GM23338 (cell line): ENCODE data around the gene MITF. TPM values are rescaled to one million over a fixed set of nuclear protein-coding genes. Genes with fewer than 3 reads are reported as not detected.

Source experiments
- ATAC-seq: fragments of 200-7000 bp; cut with Tn5 transposase; 3 replicates; pipeline ENCODE4 v1.9.1; 2020
- DNase-seq: peaks from one replicate; pipeline ENCODE4 v3.0.0-alpha.2; 2015; ENCODE audit warnings: low spot score
- H2AFZ ChIP-seq: fragments of 200-600 bp; sonication (generic); 2 replicates; pipeline ENCODE4 v1.8.0; 2016; ENCODE audit warnings: antibody characterized with exemption, mild to moderate bottlenecking, moderate library complexity
- H3F3A ChIP-seq: fragments of 200-600 bp; sonication (generic); replicated peaks from 2 replicates; pipeline ENCODE4 v1.8.0; 2017; ENCODE audit warnings: antibody characterized with exemption, mixed run types, low read depth
- H3K27ac ChIP-seq: fragments of 200-600 bp; sonication (generic); 2 replicates; pipeline ENCODE4 v1.6.1; 2016; ENCODE audit warnings: low read depth
- H3K27me3 ChIP-seq: fragments of 200-600 bp; sonication (generic); 2 replicates; pipeline ENCODE4 v1.8.0; 2016; ENCODE audit warnings: mild to moderate bottlenecking, mixed run types, moderate library complexity; ENCODE audit not compliant: insufficient read depth
- H3K36me3 ChIP-seq: fragments of 200-600 bp; sonication (generic); 2 replicates; pipeline ENCODE4 v1.8.0; 2016; ENCODE audit warnings: mild to moderate bottlenecking; ENCODE audit not compliant: insufficient read depth
- H3K4me1 ChIP-seq: fragments of 200-600 bp; sonication (generic); 2 replicates; pipeline ENCODE4 v1.8.0; 2016; ENCODE audit warnings: mild to moderate bottlenecking, moderate library complexity; ENCODE audit not compliant: insufficient read depth
- H3K4me2 ChIP-seq: fragments of 200-600 bp; sonication (generic); 2 replicates; pipeline ENCODE4 v1.7.1; 2017; ENCODE audit warnings: mixed run types
- H3K4me3 ChIP-seq: fragments of 200-600 bp; sonication (generic); 2 replicates; pipeline ENCODE4 v1.6.1; 2016; ENCODE audit warnings: mixed run types
- H3K79me2 ChIP-seq: fragments of 200-600 bp; sonication (generic); replicated peaks from 2 replicates; pipeline ENCODE4 v1.8.0; 2017; ENCODE audit warnings: mild to moderate bottlenecking; ENCODE audit not compliant: insufficient read depth
- H3K9me2 ChIP-seq: fragments of 200-600 bp; sonication (generic); 2 replicates; pipeline ENCODE4 v1.8.0; 2017; ENCODE audit not compliant: insufficient read depth
- H4K20me1 ChIP-seq: fragments of 200-600 bp; sonication (generic); replicated peaks from 2 replicates; pipeline ENCODE4 v1.8.0; 2017; ENCODE audit warnings: mild to moderate bottlenecking; ENCODE audit not compliant: insufficient read depth
- H3K27ac Mint-ChIP-seq: 2 replicates; pipeline ENCODE4 v1.8.0; 2020; ENCODE audit warnings: inconsistent platforms, mild to moderate bottlenecking, moderate library complexity, mixed read lengths
- H3K27me3 Mint-ChIP-seq: 3 replicates; pipeline ENCODE4 v1.8.0; 2022; ENCODE audit warnings: low read depth, mild to moderate bottlenecking, moderate library complexity, mixed read lengths, inconsistent platforms; ENCODE audit not compliant: insufficient read depth, poor library complexity
- H3K36me3 Mint-ChIP-seq: 3 replicates; pipeline ENCODE4 v1.8.0; 2021; ENCODE audit warnings: low read depth, mild to moderate bottlenecking, inconsistent platforms, moderate library complexity, mixed read lengths
- H3K4me1 Mint-ChIP-seq: 3 replicates; pipeline ENCODE4 v1.8.0; 2020; ENCODE audit warnings: mild to moderate bottlenecking, inconsistent platforms, mixed read lengths
- H3K4me3 Mint-ChIP-seq: 3 replicates; pipeline ENCODE4 v1.8.0; 2021; ENCODE audit warnings: moderate library complexity, mild to moderate bottlenecking, inconsistent platforms, mixed read lengths
- H3K9me3 Mint-ChIP-seq: 3 replicates; pipeline ENCODE4 v1.8.0; 2020; ENCODE audit warnings: moderate library complexity, mild to moderate bottlenecking, inconsistent platforms, mixed read lengths
- ETS1 ChIP-seq: IDR thresholded peaks from 2 replicates; pipeline ENCODE4 v1.6.1; 2016; ENCODE audit warnings: antibody characterized with exemption
- NANOG ChIP-seq: IDR thresholded peaks from 2 replicates; pipeline ENCODE4 v1.6.1; 2016; ENCODE audit warnings: antibody characterized with exemption, borderline replicate concordance
- REST ChIP-seq: IDR thresholded peaks from one replicate; pipeline ENCODE4 v1.6.1; 2018; ENCODE audit warnings: antibody characterized with exemption; ENCODE audit not compliant: unreplicated experiment
- ZNF114 ChIP-seq: fragments of 250-450 bp; sonication (Bioruptor Pico); IDR thresholded peaks from 2 replicates; pipeline ENCODE4 v1.5.0; 2020; ENCODE audit warnings: mild to moderate bottlenecking, moderate library complexity
- ZNF331 ChIP-seq: fragments of 250-450 bp; sonication (Bioruptor Pico); IDR thresholded peaks from 2 replicates; pipeline ENCODE4 v1.5.0; 2020; ENCODE audit warnings: low read depth, mild to moderate bottlenecking, moderate library complexity
- ZNF462 ChIP-seq: fragments of 250-450 bp; sonication (Bioruptor Pico); IDR thresholded peaks from 2 replicates; pipeline ENCODE4 v1.5.0; 2020; ENCODE audit warnings: mild to moderate bottlenecking, moderate library complexity
- polyA plus RNA-seq: library from polyadenylated mRNA; unstranded; fragments of >200 nt; fragmentation: Nextera tagmentation; extraction: Ambion mirVana; gene quantifications from 2 replicates; pipeline ENCODE4 v1.2.1, GENCODE V29; 2016
- total RNA-seq: library from RNA; depleted of rRNA; stranded (reverse); fragments of >200 nt; shearing (Covaris generic); gene quantifications from 2 replicates; pipeline ENCODE4 v1.2.3, GENCODE V29; 2014
- TF ChIP-seq, protein P1 (sequence below), 2 experiments: fragments of 200-600 bp in 1 of 2; sonication (generic) in 1 of 2; conservative IDR thresholded peaks; 2 replicates each; pipeline versions ENCODE4 v1.5.1 to v1.6.1; 2016 to 2017; ENCODE audit warnings: antibody characterized with exemption in 2 of 2, low read depth in 2 of 2, mild to moderate bottlenecking in 2 of 2, moderate library complexity in 1 of 2

Gene MITF
- total and polyA plus RNA-seq, 2 experiments from 2014 or later, result 1.9 to 2.4 TPM

- no peak for TF ChIP-seq ZNF462
- TF ChIP-seq, protein P1, sequence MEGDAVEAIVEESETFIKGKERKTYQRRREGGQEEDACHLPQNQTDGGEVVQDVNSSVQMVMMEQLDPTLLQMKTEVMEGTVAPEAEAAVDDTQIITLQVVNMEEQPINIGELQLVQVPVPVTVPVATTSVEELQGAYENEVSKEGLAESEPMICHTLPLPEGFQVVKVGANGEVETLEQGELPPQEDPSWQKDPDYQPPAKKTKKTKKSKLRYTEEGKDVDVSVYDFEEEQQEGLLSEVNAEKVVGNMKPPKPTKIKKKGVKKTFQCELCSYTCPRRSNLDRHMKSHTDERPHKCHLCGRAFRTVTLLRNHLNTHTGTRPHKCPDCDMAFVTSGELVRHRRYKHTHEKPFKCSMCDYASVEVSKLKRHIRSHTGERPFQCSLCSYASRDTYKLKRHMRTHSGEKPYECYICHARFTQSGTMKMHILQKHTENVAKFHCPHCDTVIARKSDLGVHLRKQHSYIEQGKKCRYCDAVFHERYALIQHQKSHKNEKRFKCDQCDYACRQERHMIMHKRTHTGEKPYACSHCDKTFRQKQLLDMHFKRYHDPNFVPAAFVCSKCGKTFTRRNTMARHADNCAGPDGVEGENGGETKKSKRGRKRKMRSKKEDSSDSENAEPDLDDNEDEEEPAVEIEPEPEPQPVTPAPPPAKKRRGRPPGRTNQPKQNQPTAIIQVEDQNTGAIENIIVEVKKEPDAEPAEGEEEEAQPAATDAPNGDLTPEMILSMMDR (conservative IDR thresholded peaks at IDR 0.05; ENCODE audit: low read depth in 2 of 2), result no peak
- TF ChIP-seq ZNF114, result no peak
- TF ChIP-seq ETS1, result no peak
- TF ChIP-seq NANOG, result no peak
These were observed 111.6 kb downstream of the MITF start (continued) for GRCh38 chr3:69850849-69851248.

- H3K9me3 Mint-ChIP-seq, result no peaks in the 10 kb centered on the region
- no peak overlapping the region for H3K27ac Mint-ChIP-seq
- no peaks in the 10 kb centered on the region for H3K79me2 ChIP-seq
- no peaks in the 10 kb centered on the region for H3K27me3 Mint-ChIP-seq
- no peaks in the 10 kb centered on the region for H3K36me3 ChIP-seq
- H3K27ac ChIP-seq, result no peak overlapping the region
- no peaks in the 10 kb centered on the region for H3K4me1 ChIP-seq
- DNase-seq, result no peak
- TF ChIP-seq ZNF331 (no peak), REST (no peak)
- no peaks in the 10 kb centered on the region for H3F3A ChIP-seq
- H2AFZ ChIP-seq, result no peak overlapping the region
- no peaks in the 10 kb centered on the region; the same call in 1 of the 2 replicates for H4K20me1 ChIP-seq
- no peak overlapping the region for H3K4me3 ChIP-seq
- H3K27me3 ChIP-seq, result no peaks in the 10 kb centered on the region
- no peak for ATAC-seq
- peaks cover 6% of the 10 kb centered on the region; the same call in 1 of the 3 replicates for H3K4me1 Mint-ChIP-seq
- no peaks in the 10 kb centered on the region for H3K36me3 Mint-ChIP-seq
- H3K4me3 Mint-ChIP-seq, result no peak overlapping the region
- no peak overlapping the region for H3K4me2 ChIP-seq
- H3K9me2 ChIP-seq, result no peaks in the 10 kb centered on the region
These were observed 113.8 kb downstream of the MITF start for GRCh38 chr3:69853027-69853426.
